WTC11 (cell line): ENCODE data around the gene TMEM38B.

ENCODE experiments used
- ATF2 ChIP-seq: sonication (generic); formaldehyde crosslinking; IDR thresholded peaks from 2 replicates; pipeline ENCODE4 v1.8.1; 2022; ENCODE audit warnings: low read depth, missing genetic modification reagents, borderline replicate concordance
- CTCF ChIP-seq: fragments of 200-600 bp; IDR thresholded peaks from 2 replicates; pipeline ENCODE4 v1.8.0; 2022; ENCODE audit warnings: antibody characterized with exemption
- FOXK1 ChIP-seq: sonication (generic); formaldehyde crosslinking; IDR thresholded peaks from 2 replicates; pipeline ENCODE4 v1.8.0; 2022; ENCODE audit warnings: mild to moderate bottlenecking, moderate library complexity, missing genetic modification reagents
- MAX ChIP-seq: sonication (generic); formaldehyde crosslinking; IDR thresholded peaks from 2 replicates; pipeline ENCODE4 v1.8.0; 2022; ENCODE audit warnings: mild to moderate bottlenecking, missing genetic modification reagents
- TEAD4 ChIP-seq: sonication (generic); formaldehyde crosslinking; IDR thresholded peaks from 2 replicates; pipeline ENCODE4 v1.8.0; 2022; ENCODE audit warnings: mild to moderate bottlenecking, missing genetic modification reagents

DNA sequence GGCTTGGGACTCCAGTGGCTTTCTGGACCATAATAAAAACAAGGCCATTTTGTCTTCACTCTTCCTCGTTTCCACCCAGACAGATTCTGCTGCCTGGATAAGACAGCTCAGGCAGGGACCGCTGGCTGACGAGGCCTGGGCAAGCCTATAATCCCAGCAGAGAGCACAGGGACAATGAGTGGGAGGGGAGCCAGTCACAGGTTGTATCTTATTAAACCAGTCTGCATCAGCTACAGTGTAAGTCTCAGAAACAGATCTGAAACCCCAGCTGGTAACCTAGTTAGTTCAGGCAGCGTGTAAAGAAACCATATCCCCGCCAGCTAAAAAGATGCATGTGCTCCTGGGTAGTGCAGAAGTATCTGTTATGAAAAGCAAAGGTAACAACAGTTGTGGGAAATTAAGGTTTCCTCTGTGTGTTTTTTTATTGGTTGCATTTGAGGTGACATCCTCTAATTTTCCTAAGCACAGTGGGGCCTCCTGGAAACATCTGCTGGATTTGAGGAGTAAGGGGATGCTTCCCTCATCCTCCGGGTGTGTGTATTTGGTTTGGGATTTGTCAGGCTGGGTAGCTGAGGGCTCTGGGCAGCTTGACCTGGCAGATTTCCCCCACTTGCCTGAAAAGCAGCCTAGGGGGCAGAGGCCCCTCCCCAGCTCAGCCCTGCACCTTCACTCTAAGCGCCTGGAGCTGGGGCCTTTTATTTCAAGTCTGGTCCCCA lies 47.3 kb upstream of the TMEM38B start:
- no peak for TF ChIP-seq TEAD4 (CRISPR knock-in tag)
- no peak for TF ChIP-seq CTCF
- no peak for TF ChIP-seq MAX (CRISPR knock-in tag)
- TF ChIP-seq ATF2 (CRISPR knock-in tag), result no peak
- TF ChIP-seq FOXK1 (CRISPR knock-in tag), result no peak
